Astrocyte of the spinal cord (primary cell): ENCODE results near the gene UBE3B.
"Not testable (repeated sequence)": the region's sequence is repeated elsewhere in the genome, so short reads cannot be mapped to it uniquely, and the experiment has no call there.

ENCODE experiments used
- DNase-seq: peaks from one replicate; pipeline ENCODE4 v3.0.0; 2011; ENCODE audit warnings: low read depth, low spot score
- H3K4me3 ChIP-seq: 2 replicates; pipeline ENCODE4 v1.5.1; 2011; ENCODE audit warnings: low read depth, mild to moderate bottlenecking, low read length, moderate library complexity
- CTCF ChIP-seq: IDR thresholded peaks from 2 replicates; pipeline ENCODE4 v1.5.1; 2012; ENCODE audit warnings: low read depth, mild to moderate bottlenecking, low read length, inconsistent platforms
- in situ Hi-C: cut with HindIII; loops from 2 replicates; pipeline ENCODE4 v1.10.0; 2017; ENCODE audit warnings: low sequenced_read_pairs

UBE3B gene

DNA sequence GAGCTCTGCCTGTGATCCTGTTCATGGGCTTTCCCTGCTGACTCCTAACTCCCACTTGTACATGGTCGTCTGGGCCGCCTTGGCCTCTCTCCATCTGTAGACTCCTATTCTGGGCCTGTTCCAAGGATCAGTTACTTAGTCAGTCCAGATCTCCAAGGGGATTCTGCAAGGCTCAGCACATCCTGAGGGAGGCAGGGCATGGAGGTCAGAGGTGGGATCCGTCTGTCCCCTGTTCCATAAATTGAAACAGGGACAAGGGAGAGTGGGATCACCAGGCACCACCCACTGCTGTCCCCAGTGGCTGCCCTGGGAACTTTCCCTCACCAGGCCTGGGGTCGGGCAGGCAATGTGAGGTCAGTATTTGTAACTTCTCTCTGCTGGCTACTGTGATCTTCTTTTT is 43.8 kb upstream of the UBE3B start:
- in situ Hi-C loops, result no loop called here
- DNase-seq, result no peak
- peak; percentile 17 for TF ChIP-seq CTCF

GRCh38 chr12:109434582-109434981 is 42.9 kb upstream of the UBE3B start:
- no peak for DNase-seq
- H3K4me3 ChIP-seq, result no peak overlapping the region
- in situ Hi-C loops, result no loop called here
- TF ChIP-seq CTCF, result no peak

More for the DNA sequence above, 43.8 kb upstream of the UBE3B start:
- no peak overlapping the region for H3K4me3 ChIP-seq

DNA sequence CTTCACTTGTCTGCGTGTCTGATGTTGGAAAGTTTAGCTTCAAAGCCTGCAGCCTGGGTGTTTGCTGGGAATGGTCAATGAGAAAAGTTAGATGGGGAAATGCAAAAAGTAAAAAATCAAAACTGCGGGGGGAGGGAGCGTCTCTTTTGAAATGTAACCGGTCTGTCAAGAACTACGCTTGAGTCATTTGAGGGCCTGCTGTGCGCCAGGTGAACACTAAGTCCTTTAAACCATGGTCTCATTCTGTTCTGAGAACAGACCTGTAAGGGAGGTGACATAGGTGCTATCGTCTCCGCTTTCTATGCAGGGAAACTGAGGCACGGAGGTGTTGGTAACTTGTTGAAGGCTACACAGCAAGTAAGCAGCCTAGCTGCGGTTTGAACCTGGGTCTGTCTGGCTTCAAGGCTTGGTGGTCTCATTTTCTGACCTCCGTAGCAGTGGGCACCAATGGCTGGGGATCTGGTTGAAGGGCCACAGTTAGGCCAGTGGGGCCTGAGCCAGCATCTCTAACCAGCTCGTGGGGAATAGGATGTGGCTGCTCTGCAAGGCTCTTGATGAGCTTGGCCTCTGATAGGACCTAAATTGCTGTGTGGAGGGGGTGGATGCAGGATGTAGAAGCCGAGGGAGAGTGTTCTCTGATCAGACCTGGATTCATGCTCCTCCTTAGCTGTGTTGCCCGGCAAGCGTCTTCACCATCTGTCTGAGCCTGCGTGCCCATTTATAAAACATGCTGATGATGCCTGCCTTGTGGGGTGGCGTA is 41.8 kb upstream of the UBE3B start:
- TF ChIP-seq CTCF, result no peak
- H3K4me3 ChIP-seq, result no peak overlapping the region
- in situ Hi-C loops, result no loop called here
- no peak for DNase-seq

DNA sequence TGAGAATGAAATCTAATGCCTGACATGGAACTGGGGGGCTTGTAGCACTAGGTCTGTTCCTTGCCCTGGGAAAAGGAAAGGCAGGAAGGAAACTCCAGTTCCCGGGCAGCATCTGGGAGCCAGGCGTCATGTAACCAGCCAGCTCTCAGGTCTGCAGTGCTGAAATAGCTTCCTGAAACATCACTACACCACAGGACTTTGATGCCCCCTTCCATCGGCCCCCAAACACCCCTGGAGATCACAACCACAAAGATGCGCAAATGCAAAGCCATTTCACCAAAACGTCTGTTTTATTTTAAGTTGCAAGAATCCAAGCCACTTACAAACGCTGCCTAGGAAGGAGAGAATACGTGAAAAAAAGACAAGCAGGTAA is 41.3 kb upstream of the UBE3B start:
- DNase-seq, result no peak
- in situ Hi-C loops, result no loop called here
- TF ChIP-seq CTCF, result no peak
- no peak overlapping the region for H3K4me3 ChIP-seq

DNA sequence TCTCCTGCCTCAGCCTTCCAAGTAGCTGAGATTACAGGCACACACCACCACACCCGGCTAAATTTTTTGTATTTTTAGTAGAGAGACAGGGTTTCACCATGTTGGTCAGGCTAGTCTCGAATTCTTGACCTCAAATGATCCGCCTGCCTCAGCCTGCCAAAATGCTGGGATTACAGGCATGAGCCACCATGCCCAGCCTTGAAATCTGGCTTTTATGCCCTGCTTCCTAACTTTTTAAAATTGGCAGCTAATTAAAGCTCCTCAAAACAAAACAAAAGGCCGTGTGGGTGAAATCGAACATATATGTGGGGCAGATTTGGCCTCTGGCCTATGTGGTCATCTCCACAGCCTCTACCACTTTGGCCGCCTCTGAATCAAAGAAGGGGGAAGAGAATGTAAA is 38.3 kb upstream of the UBE3B start:
- DNase-seq, result no peak
- in situ Hi-C loops, result no loop called here
- no peak overlapping the region for H3K4me3 ChIP-seq
- TF ChIP-seq CTCF, result no peak

DNA sequence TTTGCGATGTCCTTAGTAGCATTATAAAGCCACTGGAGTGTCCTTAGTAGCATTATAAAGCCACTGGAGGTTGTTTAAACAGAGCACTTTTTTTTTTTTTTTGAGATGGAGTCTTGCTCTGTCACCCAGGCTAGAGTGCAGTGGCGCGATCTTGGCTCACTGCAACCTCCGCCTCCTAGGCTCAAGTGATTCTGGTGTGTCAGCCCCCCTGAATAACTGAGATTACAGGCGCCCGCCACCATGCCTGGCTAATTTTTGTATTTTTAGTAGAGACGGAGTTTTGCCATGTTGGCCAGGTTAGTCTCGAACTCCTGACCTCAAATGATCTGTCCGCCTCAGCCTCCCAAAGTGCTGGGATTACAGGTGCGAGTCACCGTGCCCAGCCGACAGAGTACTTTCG is 37.5 kb upstream of the UBE3B start:
- in situ Hi-C loops, DNase-seq: not testable (repeated sequence)

DNA sequence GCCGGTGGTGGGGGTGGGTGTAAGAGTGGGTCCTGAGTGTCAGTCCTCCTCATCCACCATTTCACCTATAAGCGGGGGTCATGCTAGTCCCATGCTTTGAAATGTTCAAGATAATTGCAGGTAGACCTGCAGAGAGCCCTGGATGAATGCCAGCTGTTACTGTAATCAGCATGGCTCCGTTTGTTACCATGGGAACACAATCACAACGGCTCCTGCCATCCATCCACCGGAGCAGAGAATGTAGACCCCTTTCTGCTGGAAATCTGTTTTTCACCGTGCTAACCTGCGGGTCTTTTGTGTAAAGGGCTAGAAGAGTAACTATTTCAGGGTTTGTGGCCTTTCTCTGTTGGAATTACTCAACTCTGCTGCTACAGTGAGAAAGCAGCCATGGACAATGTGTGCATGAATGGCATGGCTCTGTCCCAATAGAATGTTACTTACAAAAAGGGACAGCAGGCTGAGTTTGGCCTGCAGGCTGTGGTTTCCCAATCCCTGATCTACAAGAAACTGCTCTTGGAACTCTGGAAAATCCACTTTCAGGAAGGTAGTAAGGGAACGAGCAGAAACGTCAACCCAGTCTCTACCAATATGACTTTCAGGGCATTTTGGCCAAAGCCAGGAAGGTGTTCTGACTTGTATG is 36.5 kb upstream of the UBE3B start:
- H3K4me3 ChIP-seq, result no peak overlapping the region
- no peak for DNase-seq
- in situ Hi-C loops, result no loop called here
- TF ChIP-seq CTCF, result no peak

More for the DNA sequence above, 37.5 kb upstream of the UBE3B start:
- H3K4me3 ChIP-seq, result not testable (repeated sequence)
